ENCODE results near the gene GMCL2. TPM values are rescaled to one million over a fixed set of nuclear protein-coding genes. Genes with fewer than 3 reads are reported as not detected.
"Not testable (repeated sequence)": the region's sequence is repeated elsewhere in the genome, so short reads cannot be mapped to it uniquely, and the experiment has no call there.

The GMCL2 gene
- total RNA-seq, 2 experiments from 2014 or later = not detected

- Mint-ChIP-seq H3K4me3 (no peak overlapping the region), H3K4me1 (ENCODE audit: low read depth) (peaks cover 12% of the 10 kb centered on the region), H3K9me3 (no peaks in the 10 kb centered on the region), H3K27ac (no peak overlapping the region), H3K36me3 (ENCODE audit: low read depth) (peaks cover 19% of the 10 kb centered on the region), H3K27me3 (ENCODE audit: low read depth) (peaks cover 2% of the 10 kb centered on the region)
- intact Hi-C loops (cut with micrococcal nuclease) = no loop called here
- DNase-seq = no peak
- CTCF ChIA-PET = interaction anchor here (0.6 kb wide), 1 partner anchor 582 kb away, joined by 3 read pairs; no protein-coding TSS in a partner anchor
Observed at GRCh38 chr5:178201927-178202235, 14.7 kb upstream of the GMCL2 start.

- DNase-seq = no peak
- H3K4me3 Mint-ChIP-seq = no peak overlapping the region
- H3K9me3 Mint-ChIP-seq = no peaks in the 10 kb centered on the region
- CTCF ChIA-PET = no interaction called here
- H3K36me3 Mint-ChIP-seq (ENCODE audit: low read depth) = peaks cover 14% of the 10 kb centered on the region
- no peak overlapping the region for H3K27ac Mint-ChIP-seq
- peaks cover 7% of the 10 kb centered on the region for H3K4me1 Mint-ChIP-seq (ENCODE audit: low read depth)
- H3K27me3 Mint-ChIP-seq (ENCODE audit: low read depth) = peaks cover 2% of the 10 kb centered on the region
- intact Hi-C loops (cut with micrococcal nuclease) = no loop called here
Observed at GRCh38 chr5:178201221-178201926, 14.2 kb upstream of the GMCL2 start.

- DNase-seq = no peak
- no peak overlapping the region for H3K4me3 Mint-ChIP-seq
- H3K27ac Mint-ChIP-seq = no peak overlapping the region
- intact Hi-C loops (cut with micrococcal nuclease) = no loop called here
- H3K4me1 Mint-ChIP-seq (ENCODE audit: low read depth) = peaks cover 2% of the 10 kb centered on the region
- no peaks in the 10 kb centered on the region for H3K9me3 Mint-ChIP-seq
- peaks cover 3% of the 10 kb centered on the region for H3K36me3 Mint-ChIP-seq (ENCODE audit: low read depth)
- H3K27me3 Mint-ChIP-seq (ENCODE audit: low read depth) = peaks cover 2% of the 10 kb centered on the region
- CTCF ChIA-PET = no interaction called here
Observed at GRCh38 chr5:178199581-178200434, 12.6 kb upstream of the GMCL2 start.

- Mint-ChIP-seq H3K27ac (no peak overlapping the region), H3K9me3 (no peaks in the 10 kb centered on the region), H3K4me1 (ENCODE audit: low read depth) (no peaks in the 10 kb centered on the region), H3K27me3 (ENCODE audit: low read depth) (no peaks in the 10 kb centered on the region), H3K36me3 (ENCODE audit: low read depth) (no peaks in the 10 kb centered on the region), H3K4me3 (no peak overlapping the region)
- intact Hi-C loops (cut with micrococcal nuclease) = no loop called here
- DNase-seq = no peak
- CTCF ChIA-PET = no interaction called here
Observed at GRCh38 chr5:178198706-178199105, 11.5 kb upstream of the GMCL2 start.

GRCh38 chr5:178198151-178198550 is 11.0 kb upstream of the GMCL2 start:
- CTCF ChIA-PET; H3K4me1 Mint-ChIP-seq (ENCODE audit: low read depth); H3K4me3 Mint-ChIP-seq; H3K27ac Mint-ChIP-seq; DNase-seq; H3K27me3 Mint-ChIP-seq (ENCODE audit: low read depth); H3K9me3 Mint-ChIP-seq; H3K36me3 Mint-ChIP-seq (ENCODE audit: low read depth); intact Hi-C loops (cut with micrococcal nuclease): not testable (repeated sequence)

- CTCF ChIA-PET = interaction anchor here (1.0 kb wide), 1 partner anchor 121 kb away, joined by 3 read pairs; no protein-coding TSS in a partner anchor
- Mint-ChIP-seq H3K9me3 (no peaks in the 10 kb centered on the region), H3K27me3 (ENCODE audit: low read depth) (peaks cover 6% of the 10 kb centered on the region), H3K4me3 (no peak overlapping the region), H3K4me1 (ENCODE audit: low read depth) (peaks cover 2% of the 10 kb centered on the region), H3K36me3 (ENCODE audit: low read depth) (no peaks in the 10 kb centered on the region), H3K27ac (no peak overlapping the region)
- intact Hi-C loops (cut with micrococcal nuclease) = no loop called here
- no peak for DNase-seq
Observed at GRCh38 chr5:178196986-178197385, 9.8 kb upstream of the GMCL2 start.

GRCh38 chr5:178196281-178196812 is 9.2 kb upstream of the GMCL2 start:
- intact Hi-C loops (cut with micrococcal nuclease) = no loop called here
- H3K4me1 Mint-ChIP-seq (ENCODE audit: low read depth) = peaks cover 2% of the 10 kb centered on the region
- DNase-seq = no peak
- no peak overlapping the region for H3K4me3 Mint-ChIP-seq
- H3K36me3 Mint-ChIP-seq (ENCODE audit: low read depth) = no peaks in the 10 kb centered on the region
- no peaks in the 10 kb centered on the region for H3K9me3 Mint-ChIP-seq
- H3K27me3 Mint-ChIP-seq (ENCODE audit: low read depth) = peaks cover 6% of the 10 kb centered on the region
- H3K27ac Mint-ChIP-seq = no peak overlapping the region
- CTCF ChIA-PET = interaction anchor here (1.0 kb wide), 1 partner anchor 121 kb away, joined by 3 read pairs; no protein-coding TSS in a partner anchor

- Mint-ChIP-seq H3K36me3 (ENCODE audit: low read depth) (no peaks in the 10 kb centered on the region), H3K4me3 (no peak overlapping the region), H3K9me3 (no peaks in the 10 kb centered on the region), H3K27ac (no peak overlapping the region), H3K27me3 (ENCODE audit: low read depth) (peaks cover 6% of the 10 kb centered on the region), H3K4me1 (ENCODE audit: low read depth) (peaks cover 2% of the 10 kb centered on the region)
- CTCF ChIA-PET = no interaction called here
- DNase-seq = no peak
- intact Hi-C loops (cut with micrococcal nuclease) = no loop called here
Observed at GRCh38 chr5:178194026-178194425, 6.9 kb upstream of the GMCL2 start.

- no peak overlapping the region for H3K27ac Mint-ChIP-seq
- intact Hi-C loops (cut with micrococcal nuclease) = no loop called here
- no peak overlapping the region for H3K4me3 Mint-ChIP-seq
- H3K36me3 Mint-ChIP-seq (ENCODE audit: low read depth) = no peaks in the 10 kb centered on the region
- no peaks in the 10 kb centered on the region for H3K9me3 Mint-ChIP-seq
- CTCF ChIA-PET = no interaction called here
- peaks cover 2% of the 10 kb centered on the region for H3K4me1 Mint-ChIP-seq (ENCODE audit: low read depth)
- H3K27me3 Mint-ChIP-seq (ENCODE audit: low read depth) = peaks cover 6% of the 10 kb centered on the region
- no peak for DNase-seq
Observed at GRCh38 chr5:178193251-178193809, 6.2 kb upstream of the GMCL2 start.

- CTCF ChIA-PET = no interaction called here
- Mint-ChIP-seq H3K27ac (no peak overlapping the region), H3K9me3 (no peaks in the 10 kb centered on the region), H3K36me3 (ENCODE audit: low read depth) (no peaks in the 10 kb centered on the region), H3K4me3 (no peak overlapping the region), H3K4me1 (ENCODE audit: low read depth) (peaks cover 2% of the 10 kb centered on the region), H3K27me3 (ENCODE audit: low read depth) (peaks cover 6% of the 10 kb centered on the region)
- intact Hi-C loops (cut with micrococcal nuclease) = no loop called here
- DNase-seq = no peak
Observed at GRCh38 chr5:178192787-178193186, 5.6 kb upstream of the GMCL2 start.

GRCh38 chr5:178192244-178192643 is 5.1 kb upstream of the GMCL2 start:
- intact Hi-C loops (cut with micrococcal nuclease) = no loop called here
- CTCF ChIA-PET = no interaction called here
- no peaks in the 10 kb centered on the region for H3K9me3 Mint-ChIP-seq
- H3K27me3 Mint-ChIP-seq (ENCODE audit: low read depth) = peaks cover 6% of the 10 kb centered on the region
- H3K27ac Mint-ChIP-seq = no peak overlapping the region
- DNase-seq = no peak
- no peak overlapping the region for H3K4me3 Mint-ChIP-seq
- peaks cover 2% of the 10 kb centered on the region for H3K4me1 Mint-ChIP-seq (ENCODE audit: low read depth)
- no peaks in the 10 kb centered on the region for H3K36me3 Mint-ChIP-seq (ENCODE audit: low read depth)

GRCh38 chr5:178191661-178192060 is 4.5 kb upstream of the GMCL2 start:
- no peak overlapping the region for H3K4me3 Mint-ChIP-seq
- no peaks in the 10 kb centered on the region for H3K9me3 Mint-ChIP-seq
- CTCF ChIA-PET = no interaction called here
- H3K27ac Mint-ChIP-seq = no peak overlapping the region
- no peaks in the 10 kb centered on the region for H3K36me3 Mint-ChIP-seq (ENCODE audit: low read depth)
- no peak for DNase-seq
- intact Hi-C loops (cut with micrococcal nuclease) = no loop called here
- H3K27me3 Mint-ChIP-seq (ENCODE audit: low read depth) = peaks cover 6% of the 10 kb centered on the region
- peaks cover 2% of the 10 kb centered on the region for H3K4me1 Mint-ChIP-seq (ENCODE audit: low read depth)

All from activated naive CD4-positive, alpha-beta T cell treated with anti-CD3 and anti-CD28 coated beads for 36 hours (primary cell).